ENCODE data around the gene BBS9.

DNA sequence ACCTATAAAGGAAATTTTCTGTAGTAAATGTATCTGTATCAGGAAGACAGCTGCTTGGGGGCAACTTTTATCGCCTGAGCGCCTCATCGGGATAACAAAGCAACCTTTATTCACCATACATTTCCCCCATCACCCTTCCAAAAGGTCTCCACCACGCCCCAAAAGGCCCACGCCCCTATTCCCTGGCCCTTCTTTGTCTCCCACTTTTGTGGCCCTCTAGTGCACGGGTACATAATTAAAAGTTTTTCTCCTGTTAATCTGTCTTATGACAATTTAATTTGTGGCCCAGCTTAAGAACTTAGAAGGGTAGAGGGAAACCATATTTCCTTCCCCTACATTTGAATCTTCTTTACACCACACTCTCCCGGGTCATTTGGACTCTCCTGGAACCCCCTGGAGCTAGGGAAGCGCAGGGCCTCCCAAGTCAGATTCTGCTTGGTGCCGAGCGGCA is 20.8 kb upstream of the BBS9 start:
- TF ChIP-seq, protein P1, sequence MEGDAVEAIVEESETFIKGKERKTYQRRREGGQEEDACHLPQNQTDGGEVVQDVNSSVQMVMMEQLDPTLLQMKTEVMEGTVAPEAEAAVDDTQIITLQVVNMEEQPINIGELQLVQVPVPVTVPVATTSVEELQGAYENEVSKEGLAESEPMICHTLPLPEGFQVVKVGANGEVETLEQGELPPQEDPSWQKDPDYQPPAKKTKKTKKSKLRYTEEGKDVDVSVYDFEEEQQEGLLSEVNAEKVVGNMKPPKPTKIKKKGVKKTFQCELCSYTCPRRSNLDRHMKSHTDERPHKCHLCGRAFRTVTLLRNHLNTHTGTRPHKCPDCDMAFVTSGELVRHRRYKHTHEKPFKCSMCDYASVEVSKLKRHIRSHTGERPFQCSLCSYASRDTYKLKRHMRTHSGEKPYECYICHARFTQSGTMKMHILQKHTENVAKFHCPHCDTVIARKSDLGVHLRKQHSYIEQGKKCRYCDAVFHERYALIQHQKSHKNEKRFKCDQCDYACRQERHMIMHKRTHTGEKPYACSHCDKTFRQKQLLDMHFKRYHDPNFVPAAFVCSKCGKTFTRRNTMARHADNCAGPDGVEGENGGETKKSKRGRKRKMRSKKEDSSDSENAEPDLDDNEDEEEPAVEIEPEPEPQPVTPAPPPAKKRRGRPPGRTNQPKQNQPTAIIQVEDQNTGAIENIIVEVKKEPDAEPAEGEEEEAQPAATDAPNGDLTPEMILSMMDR (IDR thresholded peaks at IDR 0.05) = no peak
- no peak for TF ChIP-seq POLR2AphosphoS5 (IDR thresholded peaks at IDR 0.05; ENCODE audit: insufficient read depth in 1 of 2, low read depth in 1 of 2)
- TF ChIP-seq POLR2A (IDR thresholded peaks at IDR 0.05) = no peak
